NCI-H1694 (cell line): ENCODE results near the gene AMT.

Source experiments
- DNase-seq: peaks from one replicate; lab custom pipeline; 2025; lab: John Stamatoyannopoulos, UW

The AMT gene

DNA sequence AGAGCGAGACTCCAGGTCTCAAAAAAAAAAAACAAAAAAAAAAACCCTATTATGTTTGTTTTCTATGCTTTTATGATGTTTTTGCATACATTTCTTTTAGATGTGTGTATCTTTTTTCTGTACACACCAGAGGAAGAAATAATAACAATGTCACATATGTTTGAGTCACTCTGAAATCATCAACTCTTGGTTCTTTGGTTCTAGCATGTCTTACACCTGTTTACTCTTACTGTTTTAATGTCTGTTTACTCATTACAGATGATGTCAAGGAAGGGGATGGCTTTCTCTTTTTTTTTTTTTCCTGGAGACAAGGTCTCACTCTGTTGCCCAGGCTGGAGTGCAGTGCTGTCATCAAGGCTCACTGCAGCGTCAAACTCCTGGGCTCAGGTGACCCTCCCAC, 34.6 kb downstream of the AMT start:
- no peak for DNase-seq

DNA sequence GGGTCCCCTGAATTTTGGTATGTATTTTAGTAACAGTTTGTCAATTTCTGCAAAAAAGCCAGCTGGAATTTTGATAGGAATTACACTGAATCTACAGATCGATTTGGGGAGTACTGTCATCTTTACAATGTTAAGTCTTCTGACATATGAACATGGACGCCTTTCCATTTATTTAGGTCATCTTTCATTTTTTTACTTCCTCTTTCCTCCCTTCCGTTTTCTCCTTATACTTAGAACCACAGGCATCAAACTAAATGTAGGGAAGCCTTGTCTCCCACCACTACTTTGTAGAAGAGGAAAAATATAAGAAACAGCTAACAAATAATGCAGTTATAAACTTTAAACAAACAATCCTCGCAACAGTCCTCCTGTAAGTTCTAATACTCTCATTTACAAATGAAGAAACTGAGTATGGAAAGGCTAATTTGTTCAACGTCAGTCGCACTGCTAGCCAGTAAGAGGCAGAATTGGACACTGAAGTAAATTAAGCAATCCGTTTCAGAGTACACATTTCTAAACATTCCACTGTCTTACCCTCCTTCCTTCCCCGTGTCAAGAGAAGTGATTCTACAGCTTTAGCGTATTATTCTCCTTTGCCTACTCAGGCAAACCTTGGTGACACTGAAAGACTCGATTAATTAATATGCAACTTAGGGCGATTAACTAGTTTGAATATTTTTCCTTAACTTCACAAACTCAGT, 36.1 kb downstream of the AMT start:
- no peak for DNase-seq

DNA sequence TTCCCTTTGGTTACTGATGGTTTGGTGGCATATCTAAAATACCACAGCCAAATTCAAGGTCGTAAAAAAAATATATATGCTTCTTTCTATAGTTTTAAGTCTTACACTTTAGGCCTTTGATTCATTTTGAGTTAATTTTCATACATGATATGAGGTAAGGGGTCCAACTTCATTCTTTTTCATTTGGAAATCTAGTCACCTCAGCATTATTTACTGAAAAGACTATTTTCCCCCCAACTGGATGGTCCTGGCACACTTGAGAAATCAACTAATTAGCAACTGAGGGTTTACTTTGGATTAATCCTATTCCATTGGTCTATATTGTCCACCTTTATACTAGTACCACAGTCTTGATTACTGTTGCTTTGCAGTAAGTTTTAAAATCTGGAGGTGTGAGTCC, 36.7 kb downstream of the AMT start:
- no peak for DNase-seq

DNA sequence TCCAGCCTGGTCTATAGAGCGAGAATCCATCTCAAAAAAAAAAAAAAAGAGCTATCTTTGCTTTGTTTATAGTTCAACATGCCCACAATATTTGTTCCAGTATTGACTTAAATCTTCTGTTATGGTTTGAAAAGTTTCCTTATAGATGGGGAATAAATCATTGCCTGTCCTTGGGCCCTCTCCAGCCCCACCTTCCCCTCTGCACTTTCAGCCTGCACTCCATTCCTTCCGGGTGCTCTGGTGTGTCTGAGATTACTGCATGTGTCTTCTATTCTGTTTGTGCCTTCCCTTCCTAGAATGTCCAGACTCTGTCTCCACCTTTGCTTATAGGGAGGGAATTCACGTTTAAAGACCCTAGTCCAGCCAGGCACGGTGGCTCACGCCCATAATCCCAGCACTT, 38.9 kb downstream of the AMT start:
- DNase-seq, result no peak

DNA sequence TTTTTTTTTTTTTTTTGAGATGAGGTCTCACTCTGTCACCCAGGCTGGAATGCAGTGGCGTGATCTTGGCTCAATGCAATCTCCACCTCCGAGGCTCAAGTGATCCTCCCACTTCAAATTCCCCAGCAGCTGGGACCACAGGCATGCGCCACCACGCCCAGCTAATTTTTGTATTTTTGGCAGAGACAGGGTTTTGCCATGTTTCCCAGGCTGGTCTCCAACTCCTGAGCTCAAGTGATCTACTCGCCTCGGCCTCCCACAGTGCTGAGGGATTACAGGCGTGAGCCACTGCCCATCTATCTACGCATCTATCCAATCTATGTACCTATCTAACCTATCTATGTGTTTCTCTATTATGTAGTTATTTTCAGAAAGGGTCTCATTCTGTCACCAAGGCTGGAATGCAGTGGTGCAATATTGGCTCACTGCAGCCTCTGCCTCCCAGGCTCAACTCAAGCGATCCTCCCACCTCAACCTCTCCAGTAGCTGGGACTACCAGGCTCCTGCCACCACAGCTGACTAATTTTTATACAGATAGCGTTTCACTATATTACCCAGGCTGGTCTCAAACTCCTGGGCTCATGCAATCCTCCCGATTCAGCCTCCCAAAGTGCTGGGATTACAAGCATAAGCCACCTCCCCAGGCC, 43.9 kb downstream of the AMT start:
- no peak for DNase-seq

DNA sequence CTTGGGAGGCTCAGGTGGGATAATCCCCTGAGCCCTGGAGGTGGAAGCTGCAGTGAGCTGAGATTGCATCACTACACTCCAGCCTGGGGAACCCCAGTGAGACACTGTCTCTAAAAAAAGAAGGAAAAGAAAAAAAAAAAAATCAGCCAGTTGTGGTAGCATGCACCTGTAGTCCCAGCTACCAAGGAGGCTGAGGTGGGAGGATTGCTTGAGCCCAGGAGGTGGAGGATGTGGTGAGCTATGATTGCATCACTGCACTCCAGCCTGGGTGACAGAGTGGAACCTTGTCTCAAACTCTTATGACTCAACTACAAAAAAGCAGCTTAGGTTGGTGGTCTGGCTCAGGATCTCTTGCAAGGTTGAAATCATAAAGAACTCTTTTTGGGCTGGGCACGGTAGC, 44.8 kb downstream of the AMT start:
- no peak for DNase-seq

DNA sequence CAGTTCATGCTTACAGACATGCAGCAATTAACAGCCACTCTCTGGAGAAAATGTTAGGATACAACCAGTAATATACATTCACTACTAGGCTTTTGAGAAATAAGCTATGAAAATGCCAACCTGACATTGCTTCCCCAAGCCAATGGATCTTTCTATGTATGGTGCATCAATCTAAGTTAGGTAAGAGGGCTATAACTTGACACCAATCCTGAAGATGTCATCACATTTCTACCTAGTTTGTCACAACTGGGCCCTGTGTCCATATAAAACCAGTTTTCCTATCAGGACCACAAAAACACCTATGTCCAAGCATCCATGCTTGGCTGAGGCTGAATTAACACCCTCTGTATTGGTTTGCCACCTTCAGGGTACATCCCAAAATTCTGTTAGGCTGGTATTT, 50.3 kb downstream of the AMT start:
- DNase-seq, result no peak

DNA sequence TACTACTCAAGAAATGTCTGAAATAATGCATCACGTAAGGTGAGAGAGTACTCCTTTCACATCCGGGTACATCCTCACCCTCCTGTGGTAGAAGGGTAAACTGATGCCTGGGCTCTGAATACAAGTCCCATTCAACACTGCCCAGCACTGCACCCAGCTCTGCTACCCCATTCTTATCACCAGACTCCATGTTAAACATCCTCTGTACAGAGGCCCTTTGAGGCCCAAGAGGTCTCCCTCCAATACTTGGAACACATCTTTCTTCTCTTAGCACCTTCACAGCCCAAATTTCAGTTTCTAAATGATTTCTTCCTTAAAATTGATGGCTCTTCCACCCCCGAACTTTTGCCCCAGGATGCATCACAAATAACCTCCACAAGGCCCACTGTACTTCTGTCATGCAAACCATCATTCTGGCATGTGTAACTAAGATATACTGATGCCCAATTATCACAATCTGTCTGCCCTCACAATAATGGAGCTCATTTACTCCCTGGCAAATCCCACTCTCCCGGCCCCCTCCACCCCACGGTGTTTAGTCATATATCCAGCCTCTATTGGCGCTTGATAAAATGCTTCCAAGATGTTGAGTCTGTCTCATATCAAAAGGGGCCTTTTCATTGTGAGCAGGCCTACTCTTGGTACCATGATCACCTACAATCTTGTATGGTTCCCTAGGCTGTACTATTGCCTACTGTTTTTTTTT, 51.5 kb downstream of the AMT start:
- DNase-seq, result no peak
